Right lobe of liver (tissue), 6 donors: Measurements from ENCODE around the gene DIRAS1. TPM values are rescaled to one million over a fixed set of nuclear protein-coding genes. Genes with fewer than 3 reads are reported as not detected.
"Not testable (repeated sequence)": the region's sequence is repeated elsewhere in the genome, so short reads cannot be mapped to it uniquely, and the experiment has no call there.

ENCODE experiments used
- ATAC-seq, 4 donors: fragments of 200-7000 bp; cut with Tn5 transposase; one replicate each; pipeline ENCODE4 v1.9.1; 2020; ENCODE audit warnings: mild to moderate bottlenecking in 4 of 4, moderate library complexity in 4 of 4
- DNase-seq, 3 donors: peaks; one replicate each; pipeline ENCODE4 v3.0.0-alpha.2; 2020
- H3K27ac ChIP-seq, 3 donors: fragments of 200-600 bp; one replicate each; pipeline ENCODE4 v1.8.0; 2022
- H3K27me3 ChIP-seq, 2 donors: fragments of 200-600 bp; one replicate each; pipeline ENCODE4 v1.8.0; 2022
- H3K36me3 ChIP-seq, 4 donors: fragments of 200-600 bp; sonication (generic) in 1 of 4; one replicate each; pipeline versions ENCODE4 v1.5.1 to v1.8.0; 2017 to 2022; ENCODE audit warnings: control low read depth in 1 of 4
- H3K4me1 ChIP-seq, 4 donors: fragments of 200-600 bp; sonication (generic) in 1 of 4; one replicate each; pipeline versions ENCODE4 v1.5.1 to v1.8.0; 2017 to 2022; ENCODE audit warnings: control low read depth in 1 of 4
- H3K4me3 ChIP-seq, 3 donors: fragments of 200-600 bp; one replicate each; pipeline ENCODE4 v1.8.0; 2022
- H3K9me3 ChIP-seq, 4 donors: fragments of 200-600 bp; sonication (generic) in 1 of 4; one replicate each; pipeline versions ENCODE4 v1.5.1 to v1.8.0; 2017 to 2022; ENCODE audit warnings: control low read depth in 1 of 4
- POLR2A ChIP-seq: fragments of 450-650 bp; IDR thresholded peaks from one replicate; pipeline ENCODE4 v1.6.1; 2017; ENCODE audit warnings: antibody characterized with exemption, mild to moderate bottlenecking
- WGBS: methylation state at CpG from one replicate; pipeline ENCODE4 v1.1.6; 2018; ENCODE audit warnings: low coverage, low lambda C conversion rate; ENCODE audit not compliant: insufficient coverage; ENCODE audit errors: missing lambda C conversion rate; 5-methylcytosine and 5-hydroxymethylcytosine counted together
- intact Hi-C, 2 donors: fragments of 100-400 bp; cut with DNase I; formaldehyde crosslinking; loops; one replicate each; pipeline versions ENCODE4 v1.11.2 to v1.14.1; 2022
- total RNA-seq, 6 experiments: library from RNA; depleted of rRNA in 2 of 6; stranded (reverse); fragments of >200 nt in 2 of 6; fragmentation: NEBNext Ultra II Directional in 3 of 6; extraction: Animal tissue kit (Norgen Biotek cat#: 25700) in 3 of 6; gene quantifications; one replicate each; pipeline versions ENCODE4 v1.1.0 to v1.2.4, GENCODE V29; 2016 to 2023
- TF ChIP-seq, protein P1 (sequence below), 4 donors: fragments of 200-600 bp in 3 of 4; fragments of 450-650 bp in 1 of 4; IDR thresholded peaks; one replicate each; pipeline versions ENCODE4 v1.5.1 to v1.8.0; 2016 to 2022; ENCODE audit warnings: antibody characterized with exemption in 4 of 4, mild to moderate bottlenecking in 2 of 4
- donor health status: DM: no; HTN: yes; CAD: no.
- donor health status: DM: no; HTN: no; CAD: no.
- donor health status: DM: no; HTN: no; CAD: no.
- donor health status: DM: no; HTN: yes; CAD: no.
- donor health status: DM: no; HTN: yes; CAD: no.

Gene DIRAS1
- total RNA-seq, 6 experiments from 2014 or later: 0.19 to 1.6 TPM; not detected in 4

DNA sequence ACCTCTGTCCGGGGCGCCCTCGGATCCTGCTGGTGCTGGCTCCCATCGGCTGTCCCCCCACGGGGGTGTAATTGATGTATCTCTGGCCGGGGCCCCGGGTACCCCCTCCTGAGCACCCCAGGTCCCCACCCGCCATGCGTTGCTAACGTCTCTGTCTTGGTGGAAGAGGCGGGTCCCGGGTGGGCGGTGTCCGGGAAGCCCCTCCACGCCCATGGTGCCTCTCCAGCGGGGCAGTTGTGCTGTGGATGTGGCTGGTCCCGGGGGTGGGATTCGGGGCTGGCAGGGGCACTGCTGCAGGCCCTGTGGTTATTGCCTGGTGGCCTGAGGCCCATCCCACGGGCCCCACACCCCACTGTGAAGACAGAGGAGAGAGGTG lies 4.9 kb downstream of the DIRAS1 start:
- WGBS: 90% methylated on average over 8 of the region's 19 CpGs
- TF ChIP-seq, protein P1, sequence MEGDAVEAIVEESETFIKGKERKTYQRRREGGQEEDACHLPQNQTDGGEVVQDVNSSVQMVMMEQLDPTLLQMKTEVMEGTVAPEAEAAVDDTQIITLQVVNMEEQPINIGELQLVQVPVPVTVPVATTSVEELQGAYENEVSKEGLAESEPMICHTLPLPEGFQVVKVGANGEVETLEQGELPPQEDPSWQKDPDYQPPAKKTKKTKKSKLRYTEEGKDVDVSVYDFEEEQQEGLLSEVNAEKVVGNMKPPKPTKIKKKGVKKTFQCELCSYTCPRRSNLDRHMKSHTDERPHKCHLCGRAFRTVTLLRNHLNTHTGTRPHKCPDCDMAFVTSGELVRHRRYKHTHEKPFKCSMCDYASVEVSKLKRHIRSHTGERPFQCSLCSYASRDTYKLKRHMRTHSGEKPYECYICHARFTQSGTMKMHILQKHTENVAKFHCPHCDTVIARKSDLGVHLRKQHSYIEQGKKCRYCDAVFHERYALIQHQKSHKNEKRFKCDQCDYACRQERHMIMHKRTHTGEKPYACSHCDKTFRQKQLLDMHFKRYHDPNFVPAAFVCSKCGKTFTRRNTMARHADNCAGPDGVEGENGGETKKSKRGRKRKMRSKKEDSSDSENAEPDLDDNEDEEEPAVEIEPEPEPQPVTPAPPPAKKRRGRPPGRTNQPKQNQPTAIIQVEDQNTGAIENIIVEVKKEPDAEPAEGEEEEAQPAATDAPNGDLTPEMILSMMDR (IDR thresholded peaks at IDR 0.05): no peak
- TF ChIP-seq POLR2A: no peak
- Histone ChIP-seq H3K4me1 (no peaks in the 10 kb centered on the region), H3K27ac (no peak overlapping the region), H3K4me3 (no peak overlapping the region), H3K27me3 (peaks cover 0 to 8% of the 10 kb centered on the region in 2 donors), H3K9me3 (no peaks in the 10 kb centered on the region), H3K36me3 (no peaks in the 10 kb centered on the region)
- no peak for DNase-seq
- no peak for ATAC-seq
- intact Hi-C loops: no loop called here

DNA sequence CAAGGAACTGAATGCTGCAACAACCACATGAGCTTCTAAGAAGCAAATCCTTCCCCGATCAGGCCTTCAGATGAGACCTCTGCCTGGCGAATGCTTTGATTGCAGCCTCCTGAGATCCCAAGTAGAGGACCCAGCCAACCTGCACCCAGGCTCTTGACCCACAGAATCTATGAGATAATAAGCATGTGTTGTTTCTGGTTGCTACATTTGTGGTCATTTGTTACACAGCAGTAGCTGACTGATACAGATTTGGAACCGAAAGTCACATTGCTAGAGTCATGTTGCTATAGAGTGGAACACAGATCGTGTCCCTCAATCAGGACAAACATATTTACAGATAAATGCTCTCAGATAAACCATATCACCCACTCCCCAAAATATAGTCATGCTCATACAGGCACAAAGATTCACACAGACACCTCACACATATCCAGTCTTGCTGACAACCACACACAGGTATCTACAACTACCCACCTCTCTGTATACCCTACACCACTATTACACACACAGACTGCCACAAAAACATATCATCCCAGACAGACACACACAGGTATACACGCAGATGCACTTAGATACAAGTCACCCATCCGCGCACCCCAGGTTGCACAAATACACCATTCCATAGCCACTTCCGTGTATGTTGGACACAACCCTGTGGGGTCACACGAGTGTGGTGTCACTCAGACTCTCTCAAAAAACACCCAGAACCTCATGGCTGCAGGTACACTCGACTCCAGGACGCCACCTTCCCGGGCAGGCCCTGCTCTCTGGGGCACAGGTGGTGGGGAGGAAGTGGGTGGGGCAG lies 5.5 kb downstream of the DIRAS1 start:
- Histone ChIP-seq H3K4me1 (no peaks in the 10 kb centered on the region), H3K4me3 (no peak overlapping the region), H3K27me3 (peaks cover 0 to 7% of the 10 kb centered on the region in 2 donors), H3K9me3 (no peaks in the 10 kb centered on the region), H3K27ac (no peak overlapping the region), H3K36me3 (no peaks in the 10 kb centered on the region)
- no peak for ATAC-seq
- WGBS: 60% methylated on average over 5 of the region's 12 CpGs
- TF ChIP-seq, protein P1 (IDR thresholded peaks at IDR 0.05): no peak
- no peak for TF ChIP-seq POLR2A
- intact Hi-C loops: no loop called here
- no peak for DNase-seq

DNA sequence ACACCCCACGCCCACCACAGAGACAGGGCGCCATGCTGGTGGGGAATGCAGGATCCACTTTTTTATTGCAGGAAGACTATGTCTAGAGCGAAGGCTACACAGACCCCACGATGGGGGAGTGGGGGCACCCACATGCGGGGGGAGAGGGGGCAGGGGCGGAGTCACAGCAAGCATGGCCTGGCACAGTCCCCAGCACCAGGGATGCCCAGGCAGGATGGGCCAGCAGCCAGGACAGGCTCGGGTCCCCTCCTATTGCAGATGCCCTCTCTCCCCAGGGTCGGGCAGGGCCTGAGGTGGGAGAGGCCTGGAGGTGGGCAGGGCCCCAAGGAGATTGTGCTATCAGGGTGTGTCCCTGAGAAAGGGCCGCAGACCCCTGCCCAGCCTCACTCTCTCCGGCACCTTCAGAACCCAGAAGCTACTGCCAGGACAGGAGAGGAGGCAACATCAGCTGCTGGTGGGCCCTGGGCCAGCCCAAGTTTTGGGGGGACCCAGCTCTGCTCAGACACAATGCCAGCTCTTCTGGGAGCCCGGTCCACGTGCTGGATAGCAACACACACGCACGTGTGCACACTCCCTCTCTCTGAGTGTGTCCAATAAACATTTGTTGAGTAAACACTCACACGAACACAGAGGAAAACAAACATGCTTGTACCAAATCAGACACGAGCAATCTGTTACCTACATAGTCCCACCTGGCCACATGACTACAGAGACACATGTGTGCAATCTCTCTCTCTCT lies 6.5 kb downstream of the DIRAS1 start:
- Histone ChIP-seq H3K4me3 (no peak overlapping the region), H3K9me3 (no peaks in the 10 kb centered on the region), H3K27me3 (no peaks in the 10 kb centered on the region), H3K27ac (no peak overlapping the region), H3K36me3 (no peaks in the 10 kb centered on the region), H3K4me1 (no peaks in the 10 kb centered on the region)
- DNase-seq (no peak), ATAC-seq (no peak)
- no peak for TF ChIP-seq POLR2A
- TF ChIP-seq, protein P1 (IDR thresholded peaks at IDR 0.05): no peak
- intact Hi-C loops: no loop called here
- WGBS: 50% methylated on average over 11 of the region's 16 CpGs

DNA sequence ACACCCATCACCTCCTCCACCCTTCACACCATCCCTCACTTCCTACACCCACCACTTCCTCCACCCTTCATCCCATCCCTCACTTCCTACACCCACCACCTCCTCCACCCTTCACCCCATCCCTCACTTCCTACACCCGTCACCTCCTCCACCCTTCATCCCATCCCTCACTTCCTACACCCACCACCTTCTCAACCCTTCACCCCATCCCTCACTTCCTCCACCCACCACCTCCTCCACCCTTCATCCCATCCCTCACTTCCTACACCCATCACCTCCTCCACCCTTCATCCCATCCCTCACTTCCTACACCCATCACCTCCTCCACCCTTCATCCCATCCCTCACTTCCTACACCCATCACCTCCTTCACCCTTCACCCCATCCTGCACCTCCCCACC lies 7.1 kb downstream of the DIRAS1 start:
- H3K36me3 ChIP-seq, H3K9me3 ChIP-seq, H3K4me1 ChIP-seq, H3K4me3 ChIP-seq, H3K27me3 ChIP-seq, H3K27ac ChIP-seq, ATAC-seq, DNase-seq, intact Hi-C loops: not testable (repeated sequence)
- WGBS: no CpG with 5 or more reads among the region's 1 CpG

DNA sequence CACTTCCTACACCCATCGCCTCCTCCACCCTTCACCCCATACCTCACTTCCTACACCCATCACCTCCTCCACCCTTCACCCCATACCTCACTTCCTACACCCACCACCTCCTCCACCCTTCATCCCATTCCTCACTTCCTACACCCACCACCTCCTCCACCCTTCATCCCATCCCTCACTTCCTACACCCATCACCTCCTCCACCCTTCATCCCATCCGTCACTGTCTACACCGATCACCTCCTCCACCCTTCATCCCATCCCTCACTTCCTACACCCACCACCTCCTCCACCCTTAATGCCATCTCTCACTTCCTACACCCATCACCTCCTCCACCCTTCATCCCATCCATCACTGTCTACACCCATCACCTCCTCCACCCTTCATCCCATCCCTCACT lies 8.0 kb downstream of the DIRAS1 start:
- WGBS: 95% methylated on average over 2 of the region's 3 CpGs
- ATAC-seq, DNase-seq, H3K36me3 ChIP-seq, H3K27me3 ChIP-seq, H3K4me3 ChIP-seq, H3K27ac ChIP-seq, intact Hi-C loops, H3K9me3 ChIP-seq, H3K4me1 ChIP-seq: not testable (repeated sequence)
